GM18951 (cell line): Measurements from ENCODE around the gene NRG2.

Source experiments
- POLR2A ChIP-seq: IDR thresholded peaks from 4 replicates; pipeline ENCODE4 v1.6.1; 2011; ENCODE audit warnings: mild to moderate bottlenecking; ENCODE audit not compliant: insufficient read length, insufficient read depth; ENCODE audit errors: extremely low read depth
- in situ Hi-C: fragments of 300-500 bp; cut with MboI; formaldehyde crosslinking; loops from one replicate; pipeline ENCODE4 v1.12.0; 2022; ENCODE audit warnings: low sequenced_read_pairs, mixed read lengths, inconsistent platforms; ENCODE audit not compliant: unreplicated experiment

Gene NRG2

DNA sequence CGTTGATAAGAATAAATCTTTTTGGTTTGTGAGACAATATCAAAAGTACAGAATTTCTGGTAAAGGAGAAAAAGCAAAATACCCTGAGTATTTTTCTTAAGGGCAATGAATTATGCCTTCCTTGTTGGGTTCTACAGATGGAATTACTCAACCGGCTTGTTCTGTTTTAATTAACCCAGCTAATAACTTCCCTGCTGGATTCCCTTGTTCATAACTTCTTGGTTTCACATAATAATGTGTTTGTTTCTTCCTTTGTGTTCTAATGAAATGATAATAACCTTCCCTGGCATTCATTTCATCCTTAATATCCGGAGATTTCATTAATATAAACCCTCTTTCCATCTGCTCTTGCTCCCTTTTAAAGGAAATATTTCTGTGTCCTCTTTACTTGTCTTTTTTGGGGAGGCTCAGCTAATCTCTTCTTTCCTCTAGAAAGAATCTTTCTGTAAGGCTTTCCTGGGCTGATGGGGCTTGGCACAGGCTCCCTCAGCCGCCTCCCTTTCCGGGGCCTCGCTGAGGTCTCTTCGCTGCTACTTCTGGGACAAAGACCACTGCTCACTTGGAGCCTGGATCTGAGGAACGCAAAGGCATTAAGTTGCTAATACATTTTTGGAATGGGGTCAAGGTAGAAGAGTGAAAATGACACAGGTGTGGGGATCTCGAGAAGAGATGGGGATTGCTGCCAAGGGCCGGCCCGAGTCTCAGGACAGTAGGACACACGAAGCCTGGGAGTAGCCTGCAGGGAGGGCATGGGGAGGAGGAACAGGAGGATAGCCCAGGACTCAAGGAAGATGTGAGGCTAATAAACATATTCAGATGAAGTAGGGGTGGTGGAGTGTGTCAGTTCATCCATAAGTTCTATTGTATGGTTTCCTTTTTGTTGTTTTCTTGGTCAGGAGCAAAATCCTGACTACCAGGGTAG lies 118.5 kb downstream of the NRG2 start:
- in situ Hi-C loops = no loop called here
- TF ChIP-seq POLR2A = no peak

DNA sequence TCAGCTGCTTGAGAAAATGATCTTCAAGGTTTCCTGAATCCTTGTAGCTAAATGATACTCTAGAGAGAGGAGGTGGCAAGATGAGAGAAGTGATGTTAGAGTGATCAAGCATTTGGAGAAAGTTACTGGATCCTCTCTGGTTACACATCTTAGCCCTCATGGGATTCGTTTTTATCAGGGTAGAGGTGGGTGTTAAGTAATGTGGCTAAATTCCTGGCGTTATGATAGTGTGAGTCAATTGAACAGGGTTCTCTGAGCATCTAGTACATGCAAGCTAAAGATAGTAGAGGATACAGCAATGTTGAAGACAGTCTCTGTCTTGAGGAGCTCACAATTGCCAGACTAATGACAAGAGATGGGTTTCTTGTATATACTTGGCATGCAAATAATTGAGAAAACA lies 123.8 kb downstream of the NRG2 start:
- in situ Hi-C loops = no loop called here
- no peak for TF ChIP-seq POLR2A

DNA sequence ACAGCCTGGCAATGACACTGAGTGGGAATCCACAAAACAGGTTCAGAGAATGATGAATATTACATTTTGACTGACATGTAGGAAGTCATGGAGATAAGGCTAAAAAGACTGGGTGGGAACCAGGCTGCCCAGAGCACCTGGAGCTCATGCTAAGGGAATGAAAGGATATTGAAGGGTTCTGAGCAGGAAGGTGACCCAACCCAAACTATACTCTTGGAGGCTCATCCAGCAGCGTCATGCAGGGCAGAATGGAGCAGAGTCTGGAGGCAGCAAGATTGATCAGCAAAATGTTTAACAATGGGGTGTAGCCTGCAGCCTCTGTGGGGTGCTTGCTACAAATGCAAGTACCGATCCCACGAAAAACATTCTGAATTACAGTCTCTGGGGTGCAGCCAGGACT lies 127.3 kb downstream of the NRG2 start:
- in situ Hi-C loops = no loop called here
- TF ChIP-seq POLR2A = no peak

DNA sequence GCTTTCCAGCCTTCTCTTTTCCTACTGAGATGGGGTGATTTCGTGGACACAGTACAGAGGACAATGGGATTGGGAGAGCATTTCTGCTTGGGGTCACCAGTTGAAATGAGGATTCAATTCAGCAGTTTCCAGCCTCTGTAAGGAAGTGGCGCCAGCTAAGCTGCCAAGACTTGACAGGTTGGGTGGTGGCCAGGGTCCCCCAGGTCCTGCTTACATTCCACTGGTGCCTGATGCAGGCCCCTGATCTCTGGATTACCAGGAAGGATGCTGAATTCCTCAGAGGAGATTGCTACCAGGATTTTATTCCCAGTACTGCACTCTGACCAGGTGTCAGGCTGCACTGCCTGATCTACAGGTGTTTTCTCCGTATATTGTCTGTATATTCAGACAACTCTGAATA lies 127.8 kb downstream of the NRG2 start:
- in situ Hi-C loops = no loop called here

DNA sequence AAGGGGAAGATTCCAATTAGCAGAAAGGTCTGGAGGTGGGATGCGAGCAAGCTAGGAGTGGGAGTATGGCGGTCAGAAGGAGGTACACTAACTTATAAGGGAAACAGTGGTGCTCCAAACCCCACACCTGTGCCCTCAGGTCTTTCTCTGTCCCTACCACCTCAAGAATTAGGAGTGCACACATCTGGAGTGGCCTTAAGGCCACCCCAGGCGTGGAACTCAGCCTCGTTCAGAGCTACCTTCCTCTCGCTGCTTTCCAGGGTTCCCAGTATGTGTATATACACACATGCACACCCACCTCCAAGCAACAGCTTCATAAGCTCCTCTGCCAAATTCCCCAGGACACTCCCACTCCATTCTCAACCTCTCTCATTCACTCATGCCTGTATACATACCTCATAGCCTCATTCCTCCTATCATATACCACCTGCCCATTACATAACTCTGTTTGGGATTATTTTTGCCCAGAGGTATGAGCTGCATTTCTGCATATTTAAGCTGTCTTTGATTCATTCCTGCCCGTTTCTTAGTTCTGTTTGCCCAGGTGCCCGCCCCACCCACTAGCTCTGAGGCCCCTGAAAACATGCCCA lies 128.8 kb downstream of the NRG2 start:
- in situ Hi-C loops = no loop called here

More for the DNA sequence above, 127.8 kb downstream of the NRG2 start:
- TF ChIP-seq POLR2A = no peak

DNA sequence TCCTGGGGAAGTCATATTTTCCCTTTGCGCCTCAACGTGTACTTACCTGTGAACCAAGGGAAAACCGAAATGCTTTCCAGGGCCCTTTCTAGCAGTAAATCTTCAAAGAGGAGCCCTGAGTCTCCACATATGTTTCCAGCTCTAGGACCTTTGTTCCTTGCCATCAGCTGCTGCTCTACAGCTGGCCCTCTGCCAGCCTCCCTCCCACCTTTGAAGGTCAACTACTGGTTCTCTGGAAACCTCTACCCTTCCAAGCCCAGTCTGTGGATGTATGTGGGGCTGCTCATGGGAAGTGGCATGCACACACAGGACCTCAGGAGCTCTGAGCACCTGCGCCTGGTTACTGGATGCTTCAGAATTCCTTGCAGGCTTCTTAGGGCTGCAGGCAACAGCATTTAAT lies 130.3 kb downstream of the NRG2 start:
- in situ Hi-C loops = no loop called here
- TF ChIP-seq POLR2A = no peak

More for the DNA sequence above, 128.8 kb downstream of the NRG2 start:
- no peak for TF ChIP-seq POLR2A

DNA sequence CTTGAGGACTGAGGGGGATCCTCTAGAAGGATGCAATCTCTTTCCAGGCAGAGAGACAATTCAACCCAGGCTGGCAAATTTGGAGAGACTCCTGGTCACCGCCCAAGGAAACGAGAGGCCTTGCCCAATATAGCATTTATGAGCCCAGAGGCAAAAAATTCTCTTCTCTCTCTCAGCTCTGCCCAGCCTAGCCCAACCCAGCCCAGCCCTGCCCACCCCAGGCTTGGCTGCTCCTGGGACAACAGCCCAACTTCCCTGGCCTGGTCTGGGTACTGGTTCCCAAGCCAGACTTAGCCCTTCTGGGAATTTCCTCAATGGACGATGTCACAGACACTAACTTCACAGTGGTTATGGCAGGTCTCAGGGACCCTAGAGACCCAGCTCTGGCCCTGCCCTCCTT lies 130.9 kb downstream of the NRG2 start:
- in situ Hi-C loops = no loop called here
- TF ChIP-seq POLR2A = no peak

DNA sequence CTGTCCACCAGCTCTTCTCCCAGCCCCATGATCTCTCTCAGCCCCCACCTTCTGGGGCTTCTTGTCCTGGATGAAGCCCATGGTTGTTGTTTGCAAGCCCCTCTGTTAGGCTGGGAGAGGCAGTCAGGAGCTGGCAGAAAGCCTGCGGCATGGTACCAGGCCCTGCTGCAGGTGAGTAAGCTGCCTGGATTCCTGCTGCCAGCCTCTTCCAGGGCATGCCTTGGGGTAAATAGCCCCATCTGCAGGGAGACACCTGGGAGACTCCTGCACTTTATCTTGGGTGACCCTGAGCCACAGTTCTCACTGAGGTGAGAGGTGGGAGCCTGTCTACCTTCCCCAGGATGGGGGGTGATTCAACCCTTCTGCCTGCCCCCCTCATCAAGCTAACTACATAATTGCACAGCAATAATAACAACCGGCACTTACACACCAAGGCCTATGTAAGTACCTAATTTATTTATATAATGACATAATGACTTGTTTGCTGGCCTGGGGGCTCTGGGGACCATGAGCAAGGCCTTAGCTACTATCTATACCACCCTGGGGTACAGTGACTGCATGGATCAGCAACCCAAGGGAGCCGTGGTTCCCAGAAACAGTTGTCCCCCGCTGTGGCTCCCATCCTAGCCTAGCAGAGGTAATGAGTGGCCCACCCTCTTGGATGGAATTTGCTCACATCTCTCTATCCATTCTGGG lies 131.5 kb downstream of the NRG2 start:
- in situ Hi-C loops = no loop called here
- no peak for TF ChIP-seq POLR2A

DNA sequence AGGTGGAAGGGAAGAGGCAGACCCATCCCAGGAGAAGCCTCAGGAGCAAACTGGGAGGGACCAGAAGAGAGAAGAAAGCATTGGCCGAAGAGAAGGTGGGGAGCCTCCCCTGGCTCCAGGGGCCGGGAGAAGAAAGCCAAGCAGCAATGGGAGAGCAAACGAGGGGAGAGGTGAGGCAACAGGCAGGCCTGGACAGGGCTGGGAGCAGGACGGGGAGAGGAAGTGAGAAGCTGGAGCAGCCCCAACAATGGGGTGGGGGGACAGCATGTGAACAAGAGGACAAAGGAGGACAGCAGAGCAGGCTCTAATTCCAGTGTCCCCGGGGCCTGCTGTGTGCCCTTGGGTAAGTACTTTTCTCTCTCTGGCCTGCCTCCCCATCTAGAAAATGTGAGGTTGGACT lies 132.2 kb downstream of the NRG2 start:
- in situ Hi-C loops = no loop called here
- TF ChIP-seq POLR2A = no peak

DNA sequence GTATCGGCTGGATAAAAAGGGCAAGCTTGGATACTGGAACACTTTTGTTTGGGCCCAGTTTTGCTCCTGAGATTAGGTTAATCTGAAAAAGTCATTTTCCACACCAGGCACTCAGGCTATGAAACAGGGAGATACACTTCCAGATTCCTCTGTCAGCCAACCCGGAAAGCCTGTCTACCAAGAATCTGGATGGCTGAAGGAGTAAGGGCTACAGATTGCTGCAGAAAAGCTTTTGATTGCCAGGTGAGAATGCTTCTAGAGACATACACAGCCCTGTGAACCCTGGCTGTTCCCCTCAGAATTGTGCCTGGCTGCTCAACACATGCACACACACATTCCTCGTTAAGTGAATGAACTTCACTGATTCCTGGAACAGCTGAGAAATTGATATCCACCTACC lies 133.1 kb downstream of the NRG2 start:
- TF ChIP-seq POLR2A = no peak
- in situ Hi-C loops = no loop called here

DNA sequence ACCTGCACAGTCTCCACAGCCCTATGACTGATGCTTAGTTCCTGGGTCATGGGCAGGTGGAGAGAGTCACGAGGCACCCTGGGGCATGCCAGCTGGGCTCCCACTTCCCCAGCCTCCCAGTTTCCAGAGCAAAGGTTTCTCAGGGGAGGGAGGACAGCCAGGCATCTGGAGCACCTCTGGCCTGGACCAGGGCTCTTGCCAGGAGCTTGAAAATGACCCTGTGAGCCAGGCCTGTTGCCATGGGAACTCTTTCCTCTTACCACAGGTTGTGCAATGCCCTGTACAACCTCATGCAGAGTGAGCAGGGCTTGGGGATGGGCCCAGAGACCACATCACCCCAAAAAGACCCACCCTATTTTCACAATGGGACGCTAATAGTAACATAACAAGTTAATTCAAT lies 134.3 kb downstream of the NRG2 start:
- no peak for TF ChIP-seq POLR2A
- in situ Hi-C loops = no loop called here

DNA sequence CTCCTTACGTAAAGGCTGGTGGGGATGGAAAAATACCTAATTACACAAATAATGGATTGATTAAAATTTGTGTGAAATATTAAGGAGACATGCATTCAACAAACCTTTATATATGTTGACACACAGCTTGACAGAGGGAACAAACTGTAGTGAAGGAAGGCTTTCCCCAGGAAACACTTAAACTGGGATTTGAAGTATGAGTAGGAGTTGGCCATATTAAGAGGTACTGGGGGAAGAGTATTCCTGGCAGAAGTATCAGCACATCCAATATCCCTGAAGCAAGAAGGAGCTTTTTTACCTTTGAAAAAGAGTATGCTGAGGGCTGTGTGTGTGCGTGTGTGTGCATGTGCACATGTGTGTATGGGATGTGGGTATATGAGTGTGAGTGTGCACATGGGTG lies 136.4 kb downstream of the NRG2 start:
- in situ Hi-C loops = no loop called here
- TF ChIP-seq POLR2A = no peak

DNA sequence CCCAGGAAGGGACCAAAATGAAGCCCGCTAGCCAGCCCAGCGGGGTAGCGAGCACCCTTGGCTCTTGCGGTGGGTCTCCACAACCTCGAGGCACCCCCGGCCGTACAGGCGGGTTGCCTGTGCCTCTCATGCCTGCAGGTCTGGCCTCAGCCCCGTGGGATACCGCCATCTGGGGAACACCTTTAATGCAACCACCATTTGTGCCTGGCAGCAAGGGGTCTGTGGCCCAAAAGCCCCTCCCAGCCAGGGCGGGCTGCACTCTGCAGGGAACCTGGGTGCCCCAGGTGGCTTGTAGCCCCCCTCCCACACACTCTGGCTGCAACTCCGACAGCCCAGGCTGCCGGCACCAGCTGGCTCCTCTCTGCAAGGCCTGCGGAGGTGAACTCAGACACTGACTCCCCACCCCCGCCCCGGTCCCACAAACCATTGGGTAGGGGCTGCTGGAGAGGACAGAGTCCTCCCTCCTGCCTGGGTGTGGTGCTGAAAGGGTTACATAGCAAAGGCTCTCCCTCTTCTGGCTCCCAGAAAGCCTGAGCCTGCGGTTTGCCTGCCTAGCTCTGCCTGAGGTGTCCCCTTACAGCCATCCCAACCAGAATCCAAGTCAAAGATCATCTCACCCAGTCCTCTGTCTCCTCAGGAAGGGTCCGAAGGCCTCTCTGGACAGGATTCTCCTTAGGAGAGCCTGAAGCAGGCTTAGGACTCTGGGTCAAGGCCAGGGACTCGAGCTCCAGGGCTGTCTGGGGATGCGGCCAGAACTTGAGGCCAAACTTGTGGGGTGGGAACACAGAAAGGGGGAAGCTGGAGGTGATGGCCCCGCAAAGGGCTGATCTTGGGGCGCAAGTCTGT lies 138.1 kb downstream of the NRG2 start:
- in situ Hi-C loops = no loop called here
- no peak for TF ChIP-seq POLR2A
